OCI-LY3 (cell line): Measurements from ENCODE around the gene LRFN2.

Experiments
- EZH2phosphoT487 ChIP-seq: fragments of 200-600 bp; shearing (Covaris generic); IDR thresholded peaks from 2 replicates; pipeline ENCODE4 v1.6.1; 2018; ENCODE audit warnings: antibody characterized with exemption, mixed run types, low read depth
- TF ChIP-seq, protein P1 (sequence below): fragments of 200-600, 300-600 bp; sonication (generic); IDR thresholded peaks from 2 replicates; pipeline ENCODE4 v1.5.1; 2014; ENCODE audit warnings: antibody characterized with exemption, low read length, low read depth

DNA sequence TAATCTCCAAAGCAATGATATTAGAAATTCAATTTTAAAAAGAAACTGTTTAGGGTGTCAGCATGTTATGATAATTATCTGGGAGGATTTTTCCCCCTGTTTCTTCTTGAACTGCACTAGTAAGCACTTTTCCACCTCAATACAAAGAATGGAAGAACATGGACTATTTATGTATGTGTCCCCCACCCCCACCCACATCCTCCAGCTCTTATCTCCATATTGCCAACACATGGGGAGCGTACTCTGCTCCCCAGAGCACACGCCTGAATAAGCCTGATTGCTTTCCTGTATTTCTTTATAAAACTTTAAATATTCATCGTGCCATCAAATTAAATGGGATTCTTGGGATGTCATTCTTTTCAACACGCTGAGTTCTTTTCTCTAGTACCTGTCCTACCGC, 11.4 kb upstream of the LRFN2 start:
- TF ChIP-seq, protein P1, sequence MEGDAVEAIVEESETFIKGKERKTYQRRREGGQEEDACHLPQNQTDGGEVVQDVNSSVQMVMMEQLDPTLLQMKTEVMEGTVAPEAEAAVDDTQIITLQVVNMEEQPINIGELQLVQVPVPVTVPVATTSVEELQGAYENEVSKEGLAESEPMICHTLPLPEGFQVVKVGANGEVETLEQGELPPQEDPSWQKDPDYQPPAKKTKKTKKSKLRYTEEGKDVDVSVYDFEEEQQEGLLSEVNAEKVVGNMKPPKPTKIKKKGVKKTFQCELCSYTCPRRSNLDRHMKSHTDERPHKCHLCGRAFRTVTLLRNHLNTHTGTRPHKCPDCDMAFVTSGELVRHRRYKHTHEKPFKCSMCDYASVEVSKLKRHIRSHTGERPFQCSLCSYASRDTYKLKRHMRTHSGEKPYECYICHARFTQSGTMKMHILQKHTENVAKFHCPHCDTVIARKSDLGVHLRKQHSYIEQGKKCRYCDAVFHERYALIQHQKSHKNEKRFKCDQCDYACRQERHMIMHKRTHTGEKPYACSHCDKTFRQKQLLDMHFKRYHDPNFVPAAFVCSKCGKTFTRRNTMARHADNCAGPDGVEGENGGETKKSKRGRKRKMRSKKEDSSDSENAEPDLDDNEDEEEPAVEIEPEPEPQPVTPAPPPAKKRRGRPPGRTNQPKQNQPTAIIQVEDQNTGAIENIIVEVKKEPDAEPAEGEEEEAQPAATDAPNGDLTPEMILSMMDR = no peak
- TF ChIP-seq EZH2phosphoT487 = no peak
